Gastroesophageal sphincter (tissue), 4 donors: ENCODE data around the gene PDIK1L. TPM values are rescaled to one million over a fixed set of nuclear protein-coding genes. Genes with fewer than 3 reads are reported as not detected.

Experiments used
- ATAC-seq: fragments of 150-250 bp; one replicate; pipeline ENCODE4 v1.9.1; 2016; ENCODE audit warnings: mild to moderate bottlenecking, moderate library complexity
- H3K27ac ChIP-seq, 4 donors: fragments of 200-600 bp; sonication (generic) in 3 of 4; 1 replicate in 3 of 4; 2 replicates in 1 of 4; pipeline ENCODE4 v1.5.1; 2016 to 2019
- H3K27me3 ChIP-seq: fragments of 200-600 bp; sonication (generic); one replicate; pipeline ENCODE4 v1.5.1; 2019
- H3K36me3 ChIP-seq, 2 donors: fragments of 200-600 bp; sonication (generic); one replicate each; pipeline ENCODE4 v1.5.1; 2019; ENCODE audit warnings: control low read depth in 1 of 2
- H3K4me1 ChIP-seq, 3 donors: fragments of 200-600 bp; sonication (generic); 1 replicate in 2 of 3; 2 replicates in 1 of 3; pipeline ENCODE4 v1.5.1; 2016 to 2019; ENCODE audit warnings: control low read depth in 2 of 3
- H3K4me3 ChIP-seq, 2 donors: fragments of 200-600 bp; sonication (generic); one replicate each; pipeline ENCODE4 v1.5.1; 2019; ENCODE audit warnings: mild to moderate bottlenecking in 1 of 2, moderate library complexity in 1 of 2
- H3K9me3 ChIP-seq, 3 donors: fragments of 200-600 bp; sonication (generic); one replicate each; pipeline ENCODE4 v1.5.1; 2017 to 2019; ENCODE audit warnings: control low read depth in 2 of 3
- EP300 ChIP-seq: sonication (generic); formaldehyde crosslinking; IDR thresholded peaks from one replicate; pipeline ENCODE4 v1.6.1; 2017; ENCODE audit warnings: antibody characterized with exemption, mild to moderate bottlenecking
- POLR2A ChIP-seq, 2 donors: fragments of 450-650 bp; IDR thresholded peaks; one replicate each; pipeline ENCODE4 v1.6.1; 2017; ENCODE audit warnings: antibody characterized with exemption in 2 of 2, mild to moderate bottlenecking in 2 of 2, moderate library complexity in 1 of 2
- POLR2AphosphoS5 ChIP-seq: sonication (generic); formaldehyde crosslinking; IDR thresholded peaks from one replicate; pipeline ENCODE4 v1.6.1; 2017; ENCODE audit warnings: antibody characterized with exemption
- WGBS, 2 donors: methylation state at CpG; one replicate each; pipeline ENCODE4 v1.1.5; 2018; ENCODE audit warnings: low coverage in 1 of 2; 5-methylcytosine and 5-hydroxymethylcytosine counted together
- total RNA-seq, 4 donors: library from RNA; depleted of rRNA; stranded (reverse); fragments of >200 nt; gene quantifications; one replicate each; pipeline ENCODE4 v1.1.0, GENCODE V29; 2016
- TF ChIP-seq, protein P1 (sequence below), 4 experiments: fragments of 200-600 bp in 2 of 4; fragments of 450-650 bp in 2 of 4; sonication (generic) in 1 of 4; IDR thresholded peaks; one replicate each; pipeline ENCODE4 v1.5.1; 2017 to 2019; ENCODE audit warnings: antibody characterized with exemption in 4 of 4, mild to moderate bottlenecking in 2 of 4, moderate library complexity in 2 of 4

The PDIK1L gene
- 1 to 10 TPM; 6.2 to 9.3 (median 6.8) TPM for total RNA-seq

DNA sequence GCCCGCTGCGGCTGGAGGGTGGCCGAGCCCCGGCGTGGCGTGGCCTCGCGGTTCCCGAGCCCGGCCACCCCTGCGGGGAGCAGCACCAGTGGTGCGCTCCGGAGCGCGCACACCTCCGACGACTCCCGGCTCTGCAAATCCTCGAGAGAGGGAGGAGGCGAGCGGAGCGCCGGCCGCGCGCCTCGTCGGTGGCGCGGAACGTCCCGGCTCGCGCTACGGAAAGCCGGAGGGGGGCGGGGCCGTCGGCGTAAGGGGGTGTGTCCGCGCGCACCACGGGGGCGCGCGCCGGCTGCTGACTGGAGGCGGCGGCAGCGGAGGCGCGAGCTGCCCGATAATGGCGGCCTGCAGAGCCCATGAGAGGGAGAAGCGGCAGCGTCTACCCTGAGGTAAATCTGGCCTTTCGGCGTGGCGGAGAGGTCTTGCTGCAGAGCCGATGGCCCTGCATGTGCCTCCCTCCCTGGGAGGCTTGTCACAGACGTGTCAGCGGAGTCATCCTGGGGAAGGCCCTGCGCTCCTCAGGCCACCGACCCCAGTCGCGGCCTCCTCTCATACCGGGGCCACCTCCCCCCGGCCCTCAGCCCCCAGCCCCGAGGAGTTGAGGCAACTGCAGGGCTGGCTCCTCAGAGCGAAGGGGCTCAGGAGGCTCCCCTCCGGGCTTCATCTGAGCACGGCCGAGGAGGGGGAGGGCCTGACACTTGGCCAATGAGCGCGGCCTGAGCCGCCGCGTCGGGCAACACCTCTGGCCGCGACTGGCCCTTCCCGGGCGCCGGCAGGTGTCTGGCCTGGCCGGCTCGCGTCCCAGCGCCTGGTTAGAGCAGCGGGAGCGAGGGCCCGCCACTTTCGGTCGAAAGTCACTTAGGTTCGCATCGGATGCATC lies at the start of gene PDIK1L:
Gene PDIK1L, plus strand, starts transcription at position 295 of the 877 bp plus-strand sequence. CDS start 2,485 bp downstream, outside the sequence.
- 2% methylated on average over 8 of the region's 96 CpGs; no CpG with 5 or more reads in 1 of the 2 donors for WGBS, 2 donors
- TF ChIP-seq, protein P1, sequence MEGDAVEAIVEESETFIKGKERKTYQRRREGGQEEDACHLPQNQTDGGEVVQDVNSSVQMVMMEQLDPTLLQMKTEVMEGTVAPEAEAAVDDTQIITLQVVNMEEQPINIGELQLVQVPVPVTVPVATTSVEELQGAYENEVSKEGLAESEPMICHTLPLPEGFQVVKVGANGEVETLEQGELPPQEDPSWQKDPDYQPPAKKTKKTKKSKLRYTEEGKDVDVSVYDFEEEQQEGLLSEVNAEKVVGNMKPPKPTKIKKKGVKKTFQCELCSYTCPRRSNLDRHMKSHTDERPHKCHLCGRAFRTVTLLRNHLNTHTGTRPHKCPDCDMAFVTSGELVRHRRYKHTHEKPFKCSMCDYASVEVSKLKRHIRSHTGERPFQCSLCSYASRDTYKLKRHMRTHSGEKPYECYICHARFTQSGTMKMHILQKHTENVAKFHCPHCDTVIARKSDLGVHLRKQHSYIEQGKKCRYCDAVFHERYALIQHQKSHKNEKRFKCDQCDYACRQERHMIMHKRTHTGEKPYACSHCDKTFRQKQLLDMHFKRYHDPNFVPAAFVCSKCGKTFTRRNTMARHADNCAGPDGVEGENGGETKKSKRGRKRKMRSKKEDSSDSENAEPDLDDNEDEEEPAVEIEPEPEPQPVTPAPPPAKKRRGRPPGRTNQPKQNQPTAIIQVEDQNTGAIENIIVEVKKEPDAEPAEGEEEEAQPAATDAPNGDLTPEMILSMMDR (IDR thresholded peaks at IDR 0.05), result peak in 2 of 4 experiments; percentile 14 to 18
- TF ChIP-seq POLR2A (IDR thresholded peaks at IDR 0.05) (peak; percentile 37 to 58), POLR2AphosphoS5 (peak; percentile 73), EP300 (no peak)
- H3K4me1 ChIP-seq, result peaks cover 0 to 26% (median 11%) of the 10 kb centered on the region in 3 donors
- H3K27ac ChIP-seq, result peak within 1 kb of the TSS; percentile 80 to 99 (median 96)
- H3K36me3 ChIP-seq, result peaks cover 0 to 28% of the 10 kb centered on the region in 2 donors
- H3K9me3 ChIP-seq, result no peaks in the 10 kb centered on the region
- ATAC-seq, result peak; percentile 94
- H3K4me3 ChIP-seq, result peak within 1 kb of the TSS; percentile 60 to 92
- no peaks in the 10 kb centered on the region for H3K27me3 ChIP-seq

- 83% methylated on average over 1 to 2 of the region's 3 CpGs for WGBS, 2 donors
- no peak for ATAC-seq
- TF ChIP-seq POLR2AphosphoS5, result no peak
- TF ChIP-seq POLR2A (IDR thresholded peaks at IDR 0.05), result no peak
- no peak for TF ChIP-seq EP300
- TF ChIP-seq, protein P1 (IDR thresholded peaks at IDR 0.05), result no peak
- Histone ChIP-seq H3K27ac (no peak overlapping the region), H3K4me1 (no peaks in the 10 kb centered on the region), H3K36me3 (no peaks in the 10 kb centered on the region), H3K27me3 (peaks cover 46% of the 10 kb centered on the region), H3K9me3 (no peaks in the 10 kb centered on the region), H3K4me3 (no peak overlapping the region)
Observed at GRCh38 chr1:26064553-26064952, 47.1 kb upstream of the PDIK1L start.

DNA sequence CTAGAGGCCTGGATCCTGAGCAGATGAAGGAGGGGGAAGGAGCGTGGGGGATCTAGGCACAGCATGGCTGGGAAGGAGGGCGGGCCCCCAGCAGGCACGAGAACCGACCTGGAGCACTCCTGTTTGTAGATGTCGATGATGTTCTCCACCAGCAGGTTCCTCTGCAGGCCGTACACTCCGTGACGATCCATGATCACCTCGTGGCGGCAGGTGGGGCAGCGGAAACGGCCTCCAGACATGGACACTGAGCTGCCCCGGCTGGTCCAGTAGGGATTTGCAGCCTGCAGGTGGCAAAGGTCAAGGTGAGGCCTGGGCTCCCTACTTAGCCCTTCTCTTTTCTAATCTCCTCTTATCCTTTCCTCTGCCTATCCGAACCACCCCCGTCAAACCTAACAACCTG lies 45.5 kb upstream of the PDIK1L start:
- no peaks in the 10 kb centered on the region for H3K9me3 ChIP-seq
- TF ChIP-seq POLR2A (IDR thresholded peaks at IDR 0.05) (no peak), EP300 (no peak), POLR2AphosphoS5 (no peak)
- TF ChIP-seq, protein P1 (IDR thresholded peaks at IDR 0.05), result no peak
- WGBS, 2 donors, result 98% methylated on average over 11 of the region's 15 CpGs; no CpG with 5 or more reads in 1 of the 2 donors
- ATAC-seq, result no peak
- no peak overlapping the region for H3K27ac ChIP-seq
- H3K36me3 ChIP-seq, result no peaks in the 10 kb centered on the region
- peaks cover 42% of the 10 kb centered on the region for H3K27me3 ChIP-seq
- no peaks in the 10 kb centered on the region for H3K4me1 ChIP-seq
- H3K4me3 ChIP-seq, result no peak overlapping the region

DNA sequence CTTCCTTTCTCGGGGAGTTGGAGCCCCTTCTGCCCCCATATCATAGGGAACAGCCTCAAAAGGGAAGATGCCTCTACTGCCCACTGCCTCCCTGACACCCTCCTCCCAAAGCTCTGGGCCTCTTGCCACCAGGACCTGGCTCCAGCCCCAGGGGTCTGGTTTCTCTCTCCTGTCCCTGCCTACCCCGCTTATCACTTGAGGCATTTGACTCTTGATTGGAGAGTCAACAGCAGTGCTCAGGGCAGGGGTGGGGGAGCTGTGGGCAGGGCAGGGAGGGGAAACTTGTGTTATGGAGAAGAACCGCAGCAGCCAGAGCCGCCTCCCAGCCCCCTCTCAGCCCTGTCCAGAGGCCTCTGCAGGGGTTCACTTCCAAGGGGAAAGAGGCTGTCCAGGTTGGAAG lies 44.8 kb upstream of the PDIK1L start:
- ATAC-seq, result no peak

More for the DNA sequence above, 44.8 kb upstream of the PDIK1L start:
- 60% methylated on average over 1 of the region's 4 CpGs; no CpG with 5 or more reads in 1 of the 2 donors for WGBS, 2 donors
- TF ChIP-seq POLR2AphosphoS5 (no peak), EP300 (no peak), POLR2A (IDR thresholded peaks at IDR 0.05) (no peak)
- TF ChIP-seq, protein P1 (IDR thresholded peaks at IDR 0.05), result no peak
- peaks cover 49% of the 10 kb centered on the region for H3K27me3 ChIP-seq
- no peaks in the 10 kb centered on the region for H3K9me3 ChIP-seq
- H3K4me3 ChIP-seq, result no peak overlapping the region
- no peaks in the 10 kb centered on the region for H3K36me3 ChIP-seq
- no peaks in the 10 kb centered on the region for H3K4me1 ChIP-seq
- no peak overlapping the region for H3K27ac ChIP-seq
